Lung (tissue), 12 donors: ENCODE results near the gene YAF2. TPM values are rescaled to one million over a fixed set of nuclear protein-coding genes. Genes with fewer than 3 reads are reported as not detected.

Experiments
- ATAC-seq: fragments of 200-7000 bp; cut with Tn5 transposase; one replicate; pipeline ENCODE4 v1.9.1; 2020; ENCODE audit warnings: moderate number of reproducible peaks; ENCODE audit not compliant: insufficient read depth, low FRiP score
- DNase-seq, 3 donors: peaks; one replicate each; pipeline ENCODE4 v3.0.0-alpha.2; 2013 to 2017
- H3K27ac ChIP-seq, 2 donors: one replicate each; pipeline ENCODE4 v1.5.1; 2013; ENCODE audit warnings: mild to moderate bottlenecking in 2 of 2, moderate library complexity in 2 of 2, control low read depth in 1 of 2, inconsistent platforms in 1 of 2, low read depth in 1 of 2, low read length in 1 of 2
- H3K27me3 ChIP-seq, 3 donors: one replicate each; pipeline ENCODE4 v1.5.1; 2013; ENCODE audit warnings: low read length in 2 of 3; ENCODE audit not compliant: control insufficient read depth in 3 of 3, insufficient read depth in 3 of 3
- H3K36me3 ChIP-seq, 4 donors: one replicate each; pipeline ENCODE4 v1.5.1; 2013; ENCODE audit warnings: low read length in 4 of 4, mild to moderate bottlenecking in 1 of 4, moderate library complexity in 1 of 4; ENCODE audit not compliant: control insufficient read depth in 4 of 4, insufficient read depth in 4 of 4
- H3K4me1 ChIP-seq, 5 donors: one replicate each; pipeline ENCODE4 v1.5.1; 2013; ENCODE audit warnings: low read length in 5 of 5, mild to moderate bottlenecking in 2 of 5, moderate library complexity in 1 of 5; ENCODE audit not compliant: control insufficient read depth in 5 of 5, insufficient read depth in 5 of 5
- H3K4me3 ChIP-seq: one replicate; pipeline ENCODE4 v1.5.1; 2013; ENCODE audit warnings: mild to moderate bottlenecking, control low read depth, moderate library complexity
- H3K9ac ChIP-seq, 2 donors: one replicate each; pipeline ENCODE4 v1.5.1; 2013; ENCODE audit warnings: low read length in 2 of 2, control low read depth in 1 of 2; ENCODE audit not compliant: insufficient read depth in 1 of 2
- H3K9me3 ChIP-seq, 4 donors: one replicate each; pipeline ENCODE4 v1.5.1; 2013; ENCODE audit warnings: low read length in 3 of 4, mild to moderate bottlenecking in 1 of 4, moderate library complexity in 1 of 4; ENCODE audit not compliant: control insufficient read depth in 4 of 4, insufficient read depth in 3 of 4
- WGBS, 2 donors: extraction: QIAGEN DNeasy Blood & Tissue Kit; methylation state at CpG; one replicate each; pipeline ENCODE4 v1.1.7; 2013; 5-methylcytosine and 5-hydroxymethylcytosine counted together
- polyA plus RNA-seq, 2 donors: library from polyadenylated mRNA; stranded (reverse); fragments of 200-250 nt; gene quantifications; one replicate each; pipeline ENCODE4 v1.2.1, GENCODE V29; 2013
- total RNA-seq, 2 donors: library from RNA; depleted of rRNA in 1 of 2; stranded (reverse); fragments of >200 nt in 1 of 2; gene quantifications; one replicate each; pipeline ENCODE4 v1.2.1, GENCODE V29; 2014 to 2021
- TF ChIP-seq, protein P1 (sequence below): IDR thresholded peaks from 2 replicates; pipeline ENCODE4 v1.5.1; 2012; ENCODE audit warnings: mild to moderate bottlenecking; ENCODE audit errors: control extremely low read depth, extremely low read depth
- donor health status: control.
- donor health status: control.
- donor health status: Bipolar disorder and iron deficiency.
- donor health status: healthy.
- donor health status: DM: yes; HTN: yes; CAD: no.

The YAF2 gene
- total and polyA plus RNA-seq, 4 donors: 9.4 to 27.9 (median 19.0) TPM

DNA sequence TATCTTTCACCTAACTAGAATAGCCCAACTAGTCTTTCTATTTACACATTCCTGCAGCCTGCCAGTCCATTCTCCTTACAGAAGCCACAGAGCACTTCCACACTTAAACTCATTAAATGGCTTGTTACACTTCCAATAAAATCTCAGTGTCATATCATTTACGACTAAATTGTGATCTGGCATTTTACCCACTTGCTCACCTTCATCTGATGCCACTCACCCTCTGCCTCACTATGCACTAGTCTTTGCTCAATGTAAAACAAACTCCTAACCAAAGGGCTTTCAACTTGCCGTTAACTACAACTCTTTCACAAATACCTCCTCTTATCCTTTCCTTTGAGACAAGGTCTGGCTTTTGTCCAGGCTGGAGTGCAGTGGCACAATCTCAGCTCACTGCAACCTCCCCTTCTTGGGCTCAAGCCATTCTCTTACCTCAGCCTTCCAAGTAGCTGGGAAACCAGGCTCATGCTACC, 24.1 kb downstream of the YAF2 start:
- peak overlapping the region in 1 of 2 donors; percentile 38 for H3K27ac ChIP-seq
- peaks cover 0 to 3% (median 2%) of the 10 kb centered on the region in 4 donors for H3K36me3 ChIP-seq
- DNase-seq (peak; percentile 57 to 82 (median 60)), ATAC-seq (peak; percentile 34)
- WGBS, 2 donors: 53 to 72% methylated on average over 2 of the region's 2 CpGs
- no peaks in the 10 kb centered on the region for H3K9me3 ChIP-seq
- TF ChIP-seq, protein P1, sequence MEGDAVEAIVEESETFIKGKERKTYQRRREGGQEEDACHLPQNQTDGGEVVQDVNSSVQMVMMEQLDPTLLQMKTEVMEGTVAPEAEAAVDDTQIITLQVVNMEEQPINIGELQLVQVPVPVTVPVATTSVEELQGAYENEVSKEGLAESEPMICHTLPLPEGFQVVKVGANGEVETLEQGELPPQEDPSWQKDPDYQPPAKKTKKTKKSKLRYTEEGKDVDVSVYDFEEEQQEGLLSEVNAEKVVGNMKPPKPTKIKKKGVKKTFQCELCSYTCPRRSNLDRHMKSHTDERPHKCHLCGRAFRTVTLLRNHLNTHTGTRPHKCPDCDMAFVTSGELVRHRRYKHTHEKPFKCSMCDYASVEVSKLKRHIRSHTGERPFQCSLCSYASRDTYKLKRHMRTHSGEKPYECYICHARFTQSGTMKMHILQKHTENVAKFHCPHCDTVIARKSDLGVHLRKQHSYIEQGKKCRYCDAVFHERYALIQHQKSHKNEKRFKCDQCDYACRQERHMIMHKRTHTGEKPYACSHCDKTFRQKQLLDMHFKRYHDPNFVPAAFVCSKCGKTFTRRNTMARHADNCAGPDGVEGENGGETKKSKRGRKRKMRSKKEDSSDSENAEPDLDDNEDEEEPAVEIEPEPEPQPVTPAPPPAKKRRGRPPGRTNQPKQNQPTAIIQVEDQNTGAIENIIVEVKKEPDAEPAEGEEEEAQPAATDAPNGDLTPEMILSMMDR: no peak
- peaks cover 0 to 16% (median 3%) of the 10 kb centered on the region in 5 donors for H3K4me1 ChIP-seq
- no peak overlapping the region for H3K9ac ChIP-seq
- H3K27me3 ChIP-seq: no peaks in the 10 kb centered on the region
- no peak overlapping the region for H3K4me3 ChIP-seq

DNA sequence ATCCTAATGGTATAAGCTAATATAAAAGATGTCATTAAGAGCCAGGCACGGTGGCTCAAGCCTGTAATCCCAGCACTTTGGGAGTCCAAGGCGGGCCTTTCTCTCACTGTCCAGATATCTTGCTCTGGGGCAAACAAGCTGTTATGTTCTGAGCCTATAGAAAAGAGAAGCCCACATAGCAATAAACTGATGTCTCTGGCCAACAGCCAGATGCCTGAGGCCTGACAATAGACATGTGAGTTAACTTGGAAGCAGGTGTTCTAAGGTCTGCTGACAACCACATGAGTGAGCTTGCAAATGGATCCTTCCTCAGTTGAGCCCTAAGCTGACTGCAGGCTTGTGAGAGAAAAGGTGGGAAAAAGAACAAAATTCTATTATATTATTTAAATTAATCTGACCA, 25.0 kb downstream of the YAF2 start:
- TF ChIP-seq, protein P1: no peak
- Histone ChIP-seq H3K27ac (no peak overlapping the region), H3K27me3 (no peaks in the 10 kb centered on the region), H3K9ac (no peak overlapping the region), H3K4me1 (peaks cover 0 to 15% (median 3%) of the 10 kb centered on the region in 5 donors), H3K4me3 (no peak overlapping the region), H3K9me3 (no peaks in the 10 kb centered on the region), H3K36me3 (peaks cover 0 to 3% (median 2%) of the 10 kb centered on the region in 4 donors)
- no peak for ATAC-seq
- WGBS, 2 donors: 92 to 98% methylated on average over 2 of the region's 2 CpGs
- DNase-seq: peak in 1 of 3 donors; percentile 9

DNA sequence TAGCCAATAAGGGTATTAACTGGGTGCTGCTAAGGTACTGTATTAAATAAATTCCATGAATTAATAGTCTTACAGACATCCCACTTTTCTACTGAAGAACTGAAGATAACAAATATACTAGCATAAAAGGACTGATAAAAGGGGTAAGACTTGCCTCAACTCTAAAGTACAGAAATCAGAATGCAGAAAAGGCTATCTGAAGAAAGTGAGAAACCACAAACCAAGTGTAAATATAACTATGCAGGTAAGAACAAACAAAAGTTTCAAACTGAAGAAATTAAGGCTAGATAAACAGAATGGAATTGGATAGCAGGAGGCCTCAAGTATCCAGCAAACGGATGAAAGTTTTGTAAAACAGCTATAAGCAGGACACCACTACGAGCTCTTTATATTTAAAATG, 29.5 kb downstream of the YAF2 start:
- no peaks in the 10 kb centered on the region for H3K9me3 ChIP-seq
- H3K4me1 ChIP-seq: no peaks in the 10 kb centered on the region
- H3K36me3 ChIP-seq: peaks cover 0 to 3% (median 2%) of the 10 kb centered on the region in 4 donors
- no peak overlapping the region for H3K9ac ChIP-seq
- TF ChIP-seq, protein P1: no peak
- H3K27ac ChIP-seq: no peak overlapping the region
- 76 to 91% methylated on average over 2 of the region's 2 CpGs for WGBS, 2 donors
- H3K27me3 ChIP-seq: no peaks in the 10 kb centered on the region
- DNase-seq (no peak), ATAC-seq (no peak)
- no peak overlapping the region for H3K4me3 ChIP-seq

DNA sequence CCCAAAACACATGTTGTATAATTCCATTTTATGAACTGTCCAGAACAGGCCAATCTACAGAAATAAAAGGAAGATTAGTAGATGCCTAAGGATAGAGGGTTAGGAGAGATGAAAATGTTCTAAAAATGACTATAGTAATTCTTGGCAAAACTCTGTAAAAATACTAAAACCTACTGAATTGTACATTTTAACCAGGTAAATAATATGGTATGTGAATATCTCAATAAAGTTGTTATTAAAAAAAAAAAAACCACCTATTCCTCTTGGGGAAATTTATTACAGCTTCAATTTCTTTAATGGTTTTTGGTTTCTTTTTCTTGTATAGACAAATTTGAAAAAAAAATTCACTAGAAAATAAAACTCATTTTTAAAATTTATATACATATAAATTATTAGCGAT, 33.2 kb downstream of the YAF2 start:
- Histone ChIP-seq H3K36me3 (peaks cover 0 to 4% (median 2%) of the 10 kb centered on the region in 4 donors), H3K9ac (no peak overlapping the region), H3K4me1 (peaks cover 0 to 3% (median 0%) of the 10 kb centered on the region in 5 donors), H3K4me3 (no peak overlapping the region), H3K27ac (no peak overlapping the region), H3K27me3 (no peaks in the 10 kb centered on the region), H3K9me3 (no peaks in the 10 kb centered on the region)
- DNase-seq: no peak
- 98% methylated on average over 1 of the region's 1 CpG for WGBS, 2 donors
- no peak for ATAC-seq
- TF ChIP-seq, protein P1: no peak
